ENCODE results near the gene SLC26A2. TPM values are rescaled to one million over a fixed set of nuclear protein-coding genes. Genes with fewer than 3 reads are reported as not detected.

The SLC26A2 gene
- total and polyA plus RNA-seq, 10 of the 15 experiments (the other 5 are each of a cell fraction or from before 2014, with no cell fraction given): 1.7 to 6.4 (median 4.2) TPM

DNA sequence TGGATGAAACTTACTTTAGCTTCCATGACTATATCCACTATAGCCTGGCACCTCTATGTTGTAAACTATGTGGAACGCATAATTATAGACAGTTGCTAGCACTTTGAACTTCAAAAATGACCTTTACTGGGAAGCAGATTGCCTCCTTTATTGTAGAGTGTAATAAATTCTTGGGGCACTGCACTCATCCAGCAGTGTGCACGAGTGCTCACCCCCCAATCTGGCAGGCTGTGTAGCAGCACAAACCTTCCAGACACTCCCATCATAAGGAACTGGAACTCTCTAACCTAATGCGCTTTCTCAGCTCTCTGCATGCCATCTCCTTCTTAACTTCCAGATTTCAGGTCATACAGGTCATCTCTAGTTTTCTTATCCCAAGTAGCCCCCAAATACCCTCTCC, 14.4 kb upstream of the SLC26A2 start:
- H3K27ac ChIP-seq (ENCODE audit: control insufficient read depth, insufficient read depth): no peak overlapping the region
- no peaks in the 10 kb centered on the region for H3K36me3 ChIP-seq (ENCODE audit: control insufficient read depth in 2 of 2, insufficient read depth in 2 of 2, low read length in 1 of 2)
- ChIA-PET POLR2A (no interaction called here), CTCF (interaction anchor here (0.7 kb wide), 1 partner anchor 24 kb away, joined by 3 read pairs; no protein-coding TSS in a partner anchor), SMC1A (ENCODE audit: uncharacterized antibody, unreplicated experiment) (no interaction called here), RAD21 (ENCODE audit: unreplicated experiment) (no interaction called here)
- no peak overlapping the region for H3K4me2 ChIP-seq (ENCODE audit: control insufficient read depth, insufficient read depth)
- H3K27me3 ChIP-seq (replicated peaks in 1 of 2; ENCODE audit: control insufficient read depth in 2 of 2, insufficient read depth in 2 of 2, low read length in 1 of 2): no peaks in the 10 kb centered on the region; a peak in 2 of 4 replicates
- no peak overlapping the region for H3K4me3 ChIP-seq
- intact Hi-C loops (cut with micrococcal nuclease; ENCODE audit: unreplicated experiment): no loop called here
- no peak for TF ChIP-seq PML (IDR thresholded peaks at IDR 0.05; ENCODE audit: low read length)
- TF ChIP-seq BHLHE40 (IDR thresholded peaks at IDR 0.05; ENCODE audit: borderline replicate concordance in 1 of 2, low read depth in 2 of 2, low read length in 1 of 2): no peak
- TF ChIP-seq NBN (IDR thresholded peaks at IDR 0.05): no peak
- TF ChIP-seq PAX8 (IDR thresholded peaks at IDR 0.05): no peak
- TF ChIP-seq E2F8 (IDR thresholded peaks at IDR 0.05; ENCODE audit: low read depth, partially characterized antibody): no peak
- TF ChIP-seq LARP7 (IDR thresholded peaks at IDR 0.05): no peak
- TF ChIP-seq IKZF1 (conservative IDR thresholded peaks at IDR 0.05): no peak
- TF ChIP-seq ATF2 (IDR thresholded peaks at IDR 0.05; ENCODE audit: low read length): no peak
- TF ChIP-seq CHD2 (IDR thresholded peaks at IDR 0.05; ENCODE audit: borderline replicate concordance, low read depth, low read length): no peak
- no peak for TF ChIP-seq NFYB (IDR thresholded peaks at IDR 0.05; ENCODE audit: insufficient read depth, low read depth, low read length)
- no peak for TF ChIP-seq USF1 (IDR thresholded peaks at IDR 0.05; ENCODE audit: borderline replicate concordance, extremely low read length, insufficient read depth, low read depth, low read length)
- no peaks in the 10 kb centered on the region for H3K79me2 ChIP-seq (ENCODE audit: control insufficient read depth, insufficient read depth, low read length)
- 63% methylated on average over 3 of the region's 3 CpGs for WGBS (ENCODE audit: insufficient coverage, insufficient replicate concordance, low lambda C conversion rate, missing lambda C conversion rate)
- BruUV-seq (replicated peaks): no TSS peak
- in situ Hi-C loops (cut with MboI): no loop called here
- H4K20me1 ChIP-seq (ENCODE audit: control insufficient read depth, insufficient read depth): no peaks in the 10 kb centered on the region
- DNase-seq (ENCODE audit: low read depth, low spot score) (no peak), ATAC-seq (no peak), FAIRE-seq (no peak)
- no peak overlapping the region for H3K9ac ChIP-seq (ENCODE audit: control insufficient read depth, insufficient read depth, low read length)
- no peak overlapping the region for H2AFZ ChIP-seq (ENCODE audit: control insufficient read depth, low read depth, low read length)
- H3K9me3 ChIP-seq (replicated peaks; ENCODE audit: control insufficient read depth, insufficient read depth, low read length): no peaks in the 10 kb centered on the region
- H3K4me1 ChIP-seq (ENCODE audit: control insufficient read depth, insufficient read depth, low read length): no peaks in the 10 kb centered on the region
